SU-DHL-6 (cell line): ENCODE measurements around the gene C19orf25.

Experiments used
- CTCF ChIP-seq: fragments of 200-600 bp; sonication (generic); IDR thresholded peaks from one replicate; pipeline ENCODE4 v1.5.1; 2017; ENCODE audit warnings: antibody characterized with exemption, mild to moderate bottlenecking, low read length, moderate library complexity; ENCODE audit not compliant: insufficient read depth, poor library complexity, severe bottlenecking
- EZH2phosphoT487 ChIP-seq: fragments of 200-600 bp; sonication (generic), shearing (Covaris generic); conservative IDR thresholded peaks from 2 replicates; pipeline ENCODE4 v1.6.1; 2018; ENCODE audit warnings: mild to moderate bottlenecking, antibody characterized with exemption, low read length, moderate library complexity, mixed read lengths

- TF ChIP-seq CTCF = no peak
- TF ChIP-seq EZH2phosphoT487 = no peak
Observed at GRCh38 chr19:1431759-1432506, 47.1 kb downstream of the C19orf25 start.
